ENCODE measurements around the gene FRG2B. TPM values are rescaled to one million over a fixed set of nuclear protein-coding genes. Genes with fewer than 3 reads are reported as not detected.

The FRG2B gene
- total RNA-seq, 1 experiment from 2014 or later: not detected

GRCh38 chr10:133592716-133593115 lies 33.9 kb downstream of the FRG2B start:
- Histone ChIP-seq H4K20me1 (ENCODE audit: insufficient read depth) (no peaks in the 10 kb centered on the region), H3K36me3 (ENCODE audit: control insufficient read depth in 1 of 2, insufficient read depth in 2 of 2, low read length in 2 of 2) (no peaks in the 10 kb centered on the region), H3K27ac (ENCODE audit: low read depth, low read length) (no peak overlapping the region), H3K4me2 (ENCODE audit: low read length) (no peak overlapping the region), H2AFZ (ENCODE audit: low read depth, low read length, poor library complexity, severe bottlenecking) (no peak overlapping the region), H3K79me2 (ENCODE audit: insufficient read depth, low read length) (no peaks in the 10 kb centered on the region), H3K4me1 (ENCODE audit: control insufficient read depth in 1 of 2, insufficient read depth in 2 of 2, low read length in 2 of 2) (no peaks in the 10 kb centered on the region), H3K4me3 (replicated peaks in 1 of 2; ENCODE audit: low read depth in 1 of 2, low read length in 2 of 2) (no peak overlapping the region), H3K9ac (ENCODE audit: low read length) (no peak overlapping the region), H3K27me3 (ENCODE audit: insufficient read depth, low read length) (no peaks in the 10 kb centered on the region), H3K9me3 (ENCODE audit: control insufficient read depth in 1 of 2, insufficient read depth in 1 of 2, low read depth in 1 of 2, low read length in 2 of 2) (no peaks in the 10 kb centered on the region), H3K9me2 (ENCODE audit: insufficient read depth) (no peaks in the 10 kb centered on the region)
- no TSS peak for BruUV-seq (replicated peaks)
- DNase-seq (ENCODE audit: low read depth, low spot score) (no peak), ATAC-seq (no peak)
- CTCF ChIA-PET: no interaction called here
- POLR2A ChIA-PET: no interaction called here
- RAD21 ChIA-PET (ENCODE audit: low non-redundant PET in 1 of 2, low total read pairs in 2 of 2, uncharacterized antibody in 2 of 2, unreplicated experiment in 2 of 2): no interaction called here
- intact Hi-C loops (cut with micrococcal nuclease): no loop called here
- TF ChIP-seq EGR1 (IDR thresholded peaks at IDR 0.05; ENCODE audit: low read depth) (no peak), EZH2 (IDR thresholded peaks at IDR 0.05) (no peak), YY1 (IDR thresholded peaks at IDR 0.05; ENCODE audit: extremely low read depth, insufficient replicate concordance, low read depth, low read length) (no peak), ATF3 (IDR thresholded peaks at IDR 0.05) (no peak), SRF (IDR thresholded peaks at IDR 0.05; ENCODE audit: low read depth) (no peak), CEBPB (IDR thresholded peaks at IDR 0.05; ENCODE audit: low read depth) (no peak)

GRCh38 chr10:133590970-133591359 lies 35.6 kb downstream of the FRG2B start:
- no peak overlapping the region for H3K4me3 ChIP-seq (replicated peaks in 1 of 2; ENCODE audit: low read depth in 1 of 2, low read length in 2 of 2)
- H3K9me2 ChIP-seq (ENCODE audit: insufficient read depth): no peaks in the 10 kb centered on the region
- no peaks in the 10 kb centered on the region for H3K36me3 ChIP-seq (ENCODE audit: control insufficient read depth in 1 of 2, insufficient read depth in 2 of 2, low read length in 2 of 2)
- TF ChIP-seq ELF1 (IDR thresholded peaks at IDR 0.05; ENCODE audit: borderline replicate concordance, low read depth): no peak
- TF ChIP-seq ZBTB33 (IDR thresholded peaks at IDR 0.05; ENCODE audit: extremely low read depth, insufficient replicate concordance, low read length): no peak
- TF ChIP-seq CBX3 (IDR thresholded peaks at IDR 0.05; ENCODE audit: low read depth): no peak
- TF ChIP-seq CEBPB (IDR thresholded peaks at IDR 0.05; ENCODE audit: low read depth): no peak
- TF ChIP-seq EZH2phosphoT487 (IDR thresholded peaks at IDR 0.05; ENCODE audit: borderline replicate concordance): no peak
- TF ChIP-seq POLR2A (IDR thresholded peaks at IDR 0.05; ENCODE audit: borderline replicate concordance, extremely low read depth, insufficient read depth, insufficient read length): no peak
- no peak for TF ChIP-seq EZH2 (IDR thresholded peaks at IDR 0.05)
- no peak for TF ChIP-seq ZNF274 (IDR thresholded peaks at IDR 0.05; ENCODE audit: low read depth, low read length)
- TF ChIP-seq POLR2AphosphoS5 (IDR thresholded peaks at IDR 0.05; ENCODE audit: low read depth, low read length): no peak
- TF ChIP-seq SP1 (IDR thresholded peaks at IDR 0.05; ENCODE audit: low read depth): no peak
- TF ChIP-seq JUND (IDR thresholded peaks at IDR 0.05): no peak
- TF ChIP-seq YY1 (IDR thresholded peaks at IDR 0.05; ENCODE audit: extremely low read depth, insufficient replicate concordance, low read depth, low read length): no peak
- TF ChIP-seq RAD21 (IDR thresholded peaks at IDR 0.05; ENCODE audit: low read depth): no peak
- no peak for TF ChIP-seq CTCF (IDR thresholded peaks at IDR 0.05 in 2 of 3, conservative IDR thresholded peaks at IDR 0.05 in 1 of 3; ENCODE audit: borderline replicate concordance in 1 of 3, insufficient read depth in 1 of 3, low read depth in 2 of 3, low read length in 2 of 3)
- no TSS peak for BruUV-seq (replicated peaks)
- H3K27me3 ChIP-seq (ENCODE audit: insufficient read depth, low read length): no peaks in the 10 kb centered on the region
- no peak overlapping the region for H3K27ac ChIP-seq (ENCODE audit: low read depth, low read length)
- CTCF ChIA-PET: no interaction called here
- H2AFZ ChIP-seq (ENCODE audit: low read depth, low read length, poor library complexity, severe bottlenecking): no peak overlapping the region
- POLR2A ChIA-PET: no interaction called here
- H4K20me1 ChIP-seq (ENCODE audit: insufficient read depth): no peaks in the 10 kb centered on the region
- RAD21 ChIA-PET (ENCODE audit: low non-redundant PET in 1 of 2, low total read pairs in 2 of 2, uncharacterized antibody in 2 of 2, unreplicated experiment in 2 of 2): no interaction called here
- no peaks in the 10 kb centered on the region for H3K9me3 ChIP-seq (ENCODE audit: control insufficient read depth in 1 of 2, insufficient read depth in 1 of 2, low read depth in 1 of 2, low read length in 2 of 2)
- no peak for DNase-seq (ENCODE audit: low read depth, low spot score)
- H3K4me2 ChIP-seq (ENCODE audit: low read length): no peak overlapping the region
- intact Hi-C loops (cut with micrococcal nuclease): no loop called here
- H3K9ac ChIP-seq (ENCODE audit: low read length): no peak overlapping the region
- no peaks in the 10 kb centered on the region for H3K4me1 ChIP-seq (ENCODE audit: control insufficient read depth in 1 of 2, insufficient read depth in 2 of 2, low read length in 2 of 2)
- no peaks in the 10 kb centered on the region for H3K79me2 ChIP-seq (ENCODE audit: insufficient read depth, low read length)
- no peak for ATAC-seq
